ENCODE data around the gene GRPEL1.

DNA sequence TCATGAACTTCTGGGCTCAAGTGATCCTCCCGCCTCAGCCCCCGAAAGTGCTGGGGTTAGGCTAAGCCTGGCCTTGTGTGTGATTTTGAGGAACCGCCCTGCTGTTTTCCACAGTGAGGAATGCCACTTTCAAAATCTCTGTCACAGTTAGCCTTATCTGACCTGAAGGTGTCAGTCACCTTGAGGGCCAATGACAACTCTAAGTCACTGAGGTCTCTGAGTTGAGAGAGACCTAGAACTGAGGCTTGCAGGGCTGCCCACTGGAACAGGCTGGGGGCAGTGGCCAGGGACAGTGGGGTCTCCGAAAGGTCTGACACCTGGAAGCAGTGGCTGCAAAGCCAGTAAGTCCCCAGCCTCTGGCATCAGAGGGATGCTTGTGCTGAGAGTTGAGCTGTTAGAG is 18.6 kb downstream of the GRPEL1 start:
- TF ChIP-seq, protein P1, sequence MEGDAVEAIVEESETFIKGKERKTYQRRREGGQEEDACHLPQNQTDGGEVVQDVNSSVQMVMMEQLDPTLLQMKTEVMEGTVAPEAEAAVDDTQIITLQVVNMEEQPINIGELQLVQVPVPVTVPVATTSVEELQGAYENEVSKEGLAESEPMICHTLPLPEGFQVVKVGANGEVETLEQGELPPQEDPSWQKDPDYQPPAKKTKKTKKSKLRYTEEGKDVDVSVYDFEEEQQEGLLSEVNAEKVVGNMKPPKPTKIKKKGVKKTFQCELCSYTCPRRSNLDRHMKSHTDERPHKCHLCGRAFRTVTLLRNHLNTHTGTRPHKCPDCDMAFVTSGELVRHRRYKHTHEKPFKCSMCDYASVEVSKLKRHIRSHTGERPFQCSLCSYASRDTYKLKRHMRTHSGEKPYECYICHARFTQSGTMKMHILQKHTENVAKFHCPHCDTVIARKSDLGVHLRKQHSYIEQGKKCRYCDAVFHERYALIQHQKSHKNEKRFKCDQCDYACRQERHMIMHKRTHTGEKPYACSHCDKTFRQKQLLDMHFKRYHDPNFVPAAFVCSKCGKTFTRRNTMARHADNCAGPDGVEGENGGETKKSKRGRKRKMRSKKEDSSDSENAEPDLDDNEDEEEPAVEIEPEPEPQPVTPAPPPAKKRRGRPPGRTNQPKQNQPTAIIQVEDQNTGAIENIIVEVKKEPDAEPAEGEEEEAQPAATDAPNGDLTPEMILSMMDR (IDR thresholded peaks at IDR 0.05 in 2 of 3, conservative IDR thresholded peaks at IDR 0.05 in 1 of 3; ENCODE audit: control insufficient read depth in 2 of 3, extremely low read depth in 1 of 3, insufficient read depth in 1 of 3, low read depth in 3 of 3, low read length in 3 of 3) = no peak
- TF ChIP-seq CREM (IDR thresholded peaks at IDR 0.05; ENCODE audit: low read depth) = no peak
- no peak for TF ChIP-seq MTA3 (IDR thresholded peaks at IDR 0.05; ENCODE audit: borderline replicate concordance, low read length)
